Thyroid gland (tissue), 4 donors: Measurements from ENCODE around the gene LTC4S. TPM values are rescaled to one million over a fixed set of nuclear protein-coding genes. Genes with fewer than 3 reads are reported as not detected.

ENCODE experiments used
- DNase-seq, 2 donors: peaks; one replicate each; pipeline ENCODE4 v3.0.0-alpha.2; 2019
- H3K27ac ChIP-seq, 3 donors: fragments of 200-600 bp; sonication (generic); 1 replicate in 2 of 3; 2 replicates in 1 of 3; pipeline ENCODE4 v1.5.1; 2016 to 2019; ENCODE audit warnings: mild to moderate bottlenecking in 1 of 3, moderate library complexity in 1 of 3
- H3K27me3 ChIP-seq: fragments of 200-600 bp; sonication (generic); one replicate; pipeline ENCODE4 v1.5.1; 2019
- H3K36me3 ChIP-seq, 2 donors: fragments of 200-600 bp; sonication (generic); one replicate each; pipeline ENCODE4 v1.5.1; 2016 to 2019
- H3K4me1 ChIP-seq, 2 donors: fragments of 200-600 bp; sonication (generic); one replicate each; pipeline ENCODE4 v1.5.1; 2017 to 2019
- H3K4me3 ChIP-seq, 3 donors: fragments of 200-600 bp; sonication (generic); replicated peaks in 1 of 3; 1 replicate in 2 of 3; 2 replicates in 1 of 3; pipeline ENCODE4 v1.5.1; 2016; ENCODE audit warnings: mild to moderate bottlenecking in 1 of 3
- H3K9me3 ChIP-seq: fragments of 200-600 bp; sonication (generic); one replicate; pipeline ENCODE4 v1.5.1; 2017
- POLR2A ChIP-seq, 2 donors: fragments of 450-650 bp; IDR thresholded peaks; one replicate each; pipeline ENCODE4 v1.6.1; 2017; ENCODE audit warnings: antibody characterized with exemption in 2 of 2, mild to moderate bottlenecking in 2 of 2, moderate library complexity in 1 of 2
- WGBS, 2 donors: methylation state at CpG; one replicate each; pipeline ENCODE4 v1.1.5; 2017; 5-methylcytosine and 5-hydroxymethylcytosine counted together
- intact Hi-C: fragments of 100-400 bp; cut with DNase I; formaldehyde crosslinking; loops from one replicate; pipeline ENCODE4 v1.15.1; 2023
- total RNA-seq, 4 donors: library from RNA; depleted of rRNA; stranded (reverse); fragments of >200 nt; gene quantifications; one replicate each; pipeline ENCODE4 v1.2.3, GENCODE V29; 2016
- TF ChIP-seq, protein P1 (sequence below), 6 experiments: fragments of 200-600 bp in 3 of 6; fragments of 450-650 bp in 3 of 6; sonication (generic) in 3 of 6; IDR thresholded peaks; one replicate each; pipeline ENCODE4 v1.5.1; 2016 to 2019; ENCODE audit warnings: antibody characterized with exemption in 6 of 6, mild to moderate bottlenecking in 2 of 6, inconsistent platforms in 1 of 6, moderate library complexity in 1 of 6

The LTC4S gene
- total RNA-seq, 4 donors from 2014 or later = 6.4 to 28.2 (median 15.9) TPM

DNA sequence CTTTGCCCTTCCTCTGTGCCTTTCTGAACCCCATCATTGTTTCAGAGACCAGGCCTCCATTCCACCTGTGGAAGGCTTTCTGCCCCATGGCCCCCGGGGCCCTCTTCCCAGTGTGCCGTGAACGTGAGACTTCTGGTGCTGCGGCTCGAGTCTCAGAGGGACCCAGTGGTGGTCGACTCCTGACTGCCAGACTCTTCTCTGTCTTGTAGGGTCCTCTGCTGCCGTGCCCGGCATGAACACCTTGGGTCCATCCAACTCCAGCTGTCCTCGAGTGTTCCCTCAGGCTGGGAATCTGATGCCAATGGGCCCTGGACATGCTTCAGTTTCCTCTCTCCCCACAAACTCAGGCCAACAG, 20.1 kb upstream of the LTC4S start:
- intact Hi-C loops = no loop called here
- Histone ChIP-seq H3K36me3 (peaks cover 54 to 82% of the 10 kb centered on the region in 2 donors), H3K4me1 (no peaks in the 10 kb centered on the region), H3K4me3 (no peak overlapping the region), H3K27me3 (no peaks in the 10 kb centered on the region), H3K9me3 (no peaks in the 10 kb centered on the region), H3K27ac (no peak overlapping the region)
- no peak for DNase-seq
- TF ChIP-seq, protein P1, sequence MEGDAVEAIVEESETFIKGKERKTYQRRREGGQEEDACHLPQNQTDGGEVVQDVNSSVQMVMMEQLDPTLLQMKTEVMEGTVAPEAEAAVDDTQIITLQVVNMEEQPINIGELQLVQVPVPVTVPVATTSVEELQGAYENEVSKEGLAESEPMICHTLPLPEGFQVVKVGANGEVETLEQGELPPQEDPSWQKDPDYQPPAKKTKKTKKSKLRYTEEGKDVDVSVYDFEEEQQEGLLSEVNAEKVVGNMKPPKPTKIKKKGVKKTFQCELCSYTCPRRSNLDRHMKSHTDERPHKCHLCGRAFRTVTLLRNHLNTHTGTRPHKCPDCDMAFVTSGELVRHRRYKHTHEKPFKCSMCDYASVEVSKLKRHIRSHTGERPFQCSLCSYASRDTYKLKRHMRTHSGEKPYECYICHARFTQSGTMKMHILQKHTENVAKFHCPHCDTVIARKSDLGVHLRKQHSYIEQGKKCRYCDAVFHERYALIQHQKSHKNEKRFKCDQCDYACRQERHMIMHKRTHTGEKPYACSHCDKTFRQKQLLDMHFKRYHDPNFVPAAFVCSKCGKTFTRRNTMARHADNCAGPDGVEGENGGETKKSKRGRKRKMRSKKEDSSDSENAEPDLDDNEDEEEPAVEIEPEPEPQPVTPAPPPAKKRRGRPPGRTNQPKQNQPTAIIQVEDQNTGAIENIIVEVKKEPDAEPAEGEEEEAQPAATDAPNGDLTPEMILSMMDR (IDR thresholded peaks at IDR 0.05) = no peak
- TF ChIP-seq POLR2A (IDR thresholded peaks at IDR 0.05) = no peak
- 88 to 96% methylated on average over 5 to 9 of the region's 9 CpGs for WGBS, 2 donors

DNA sequence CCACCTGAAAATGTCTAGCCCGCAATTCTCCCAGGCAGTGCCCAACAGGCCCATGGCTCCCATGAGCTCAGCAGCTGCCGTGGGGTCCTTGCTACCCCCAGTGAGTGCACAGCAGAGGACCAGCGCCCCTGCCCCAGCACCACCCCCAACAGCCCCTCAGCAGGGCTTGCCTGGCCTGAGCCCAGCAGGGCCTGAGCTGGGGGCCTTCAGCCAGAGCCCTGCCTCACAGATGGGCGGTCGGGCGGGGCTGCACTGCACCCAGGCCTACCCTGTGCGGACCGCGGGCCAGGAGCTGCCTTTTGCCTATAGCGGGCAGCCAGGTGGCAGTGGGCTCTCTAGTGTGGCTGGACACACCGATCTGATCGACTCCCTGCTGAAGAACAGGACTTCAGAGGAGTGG, 19.3 kb upstream of the LTC4S start:
- Histone ChIP-seq H3K4me1 (no peaks in the 10 kb centered on the region), H3K4me3 (no peak overlapping the region), H3K9me3 (no peaks in the 10 kb centered on the region), H3K27ac (no peak overlapping the region), H3K36me3 (peaks cover 54 to 76% of the 10 kb centered on the region in 2 donors), H3K27me3 (no peaks in the 10 kb centered on the region)
- TF ChIP-seq POLR2A (IDR thresholded peaks at IDR 0.05) = no peak
- TF ChIP-seq, protein P1 (IDR thresholded peaks at IDR 0.05) = no peak
- no peak for DNase-seq
- 98% methylated on average over 9 to 12 of the region's 12 CpGs for WGBS, 2 donors
- intact Hi-C loops = no loop called here

DNA sequence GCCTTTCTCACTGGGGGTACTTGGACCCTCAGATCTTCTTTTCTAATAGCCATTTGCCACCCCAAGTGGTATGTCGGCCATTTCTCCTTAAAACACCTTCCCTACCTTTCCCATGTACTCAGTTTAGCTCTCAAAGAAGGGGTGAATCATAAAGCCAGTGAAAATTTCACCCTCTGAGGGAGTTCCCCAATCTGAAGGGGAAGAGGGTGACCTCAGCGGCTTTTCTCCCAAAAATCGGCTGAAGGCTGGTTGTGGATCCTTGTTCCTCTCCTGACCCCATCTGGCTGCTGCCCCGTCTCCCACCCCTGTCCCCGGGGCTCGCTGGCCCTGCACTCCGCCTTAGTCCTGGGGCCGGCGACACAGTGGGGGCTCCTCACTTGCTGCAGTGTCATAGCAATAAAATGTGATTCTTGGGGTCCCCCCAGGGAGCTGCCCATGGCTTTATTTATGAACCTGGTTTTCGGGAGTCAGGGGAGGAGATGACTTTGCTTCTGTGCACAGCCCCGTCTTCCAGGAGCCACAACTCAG, 17.3 kb upstream of the LTC4S start:
- H3K36me3 ChIP-seq = peaks cover 35 to 58% of the 10 kb centered on the region in 2 donors
- WGBS, 2 donors = 94 to 96% methylated on average over 11 of the region's 11 CpGs

DNA sequence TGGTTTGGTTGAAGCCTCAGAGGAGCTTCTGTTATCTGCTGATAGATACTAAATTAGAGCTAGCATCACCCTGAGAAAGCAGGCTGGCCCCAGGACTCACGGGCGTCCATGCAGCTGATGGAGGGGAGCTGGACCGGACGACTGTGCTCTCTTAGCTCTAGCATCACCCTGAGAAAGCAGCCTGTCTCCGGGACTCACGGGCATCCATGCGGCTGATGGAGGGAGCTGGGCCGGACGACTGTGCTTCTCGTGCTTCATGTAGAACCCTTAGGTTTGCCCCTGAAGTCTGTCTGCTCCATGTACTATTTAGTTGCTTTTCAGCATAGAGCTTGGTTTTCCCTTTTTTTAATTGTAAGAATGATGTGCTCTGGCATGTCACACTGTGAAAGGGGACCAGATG, 16.3 kb upstream of the LTC4S start:
- Histone ChIP-seq H3K27me3 (no peaks in the 10 kb centered on the region), H3K4me1 (no peaks in the 10 kb centered on the region), H3K36me3 (peaks cover 27 to 48% of the 10 kb centered on the region in 2 donors), H3K4me3 (no peak overlapping the region), H3K27ac (no peak overlapping the region), H3K9me3 (no peaks in the 10 kb centered on the region)
- WGBS, 2 donors = 93 to 94% methylated on average over 10 of the region's 10 CpGs
- DNase-seq = no peak
- intact Hi-C loops = no loop called here
- no peak for TF ChIP-seq POLR2A (IDR thresholded peaks at IDR 0.05)
- TF ChIP-seq, protein P1 (IDR thresholded peaks at IDR 0.05) = no peak

More for the DNA sequence above, 17.3 kb upstream of the LTC4S start:
- DNase-seq = no peak
- intact Hi-C loops = no loop called here
- H3K4me3 ChIP-seq = no peak overlapping the region
- H3K9me3 ChIP-seq = no peaks in the 10 kb centered on the region
- TF ChIP-seq, protein P1 (IDR thresholded peaks at IDR 0.05) = no peak
- TF ChIP-seq POLR2A (IDR thresholded peaks at IDR 0.05) = no peak
- H3K27ac ChIP-seq = no peak overlapping the region
- no peaks in the 10 kb centered on the region for H3K27me3 ChIP-seq
- H3K4me1 ChIP-seq = no peaks in the 10 kb centered on the region

DNA sequence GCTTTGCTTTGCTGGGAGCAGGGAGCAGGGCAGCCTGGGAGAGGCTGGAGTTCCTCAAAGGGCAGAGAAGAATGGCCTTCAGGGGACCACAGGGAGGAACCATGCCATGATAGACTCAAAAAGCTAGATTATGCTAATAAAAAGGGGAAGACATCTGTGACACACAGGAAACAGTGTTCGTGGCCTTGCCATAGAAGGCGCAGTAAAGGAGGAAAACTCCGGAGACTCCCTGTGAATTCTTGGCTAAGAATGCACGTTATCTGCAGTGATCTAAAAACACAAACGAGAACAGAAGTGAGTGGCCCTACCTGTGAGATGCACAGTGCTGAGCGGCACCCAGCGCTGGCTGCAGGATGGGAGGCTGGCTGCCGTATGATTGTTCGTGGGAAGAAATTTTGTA, 15.9 kb upstream of the LTC4S start:
- TF ChIP-seq, protein P1 (IDR thresholded peaks at IDR 0.05) = no peak
- TF ChIP-seq POLR2A (IDR thresholded peaks at IDR 0.05) = no peak
- no peaks in the 10 kb centered on the region for H3K4me1 ChIP-seq
- intact Hi-C loops = no loop called here

More for the DNA sequence above, 15.9 kb upstream of the LTC4S start:
- no peak for DNase-seq
- Histone ChIP-seq H3K27ac (no peak overlapping the region), H3K36me3 (peaks cover 23 to 44% of the 10 kb centered on the region in 2 donors), H3K4me3 (no peak overlapping the region), H3K9me3 (no peaks in the 10 kb centered on the region), H3K27me3 (no peaks in the 10 kb centered on the region)
- 65 to 77% methylated on average over 9 of the region's 9 CpGs for WGBS, 2 donors
